Glutamatergic neuron (in vitro differentiated cells): ENCODE results near the gene TMPRSS3. TPM values are rescaled to one million over a fixed set of nuclear protein-coding genes. Genes with fewer than 3 reads are reported as not detected.

Experiments used
- DNase-seq: peaks from one replicate; pipeline ENCODE4 v3.0.0; 2022
- H3K27ac Mint-ChIP-seq: one replicate; pipeline ENCODE4 v1.8.0; 2020; ENCODE audit warnings: mild to moderate bottlenecking, mixed read lengths, inconsistent platforms; ENCODE audit not compliant: unreplicated experiment
- H3K27me3 Mint-ChIP-seq: one replicate; pipeline ENCODE4 v1.8.0; 2020; ENCODE audit warnings: mild to moderate bottlenecking, moderate library complexity, mixed read lengths, inconsistent platforms; ENCODE audit not compliant: unreplicated experiment
- H3K36me3 Mint-ChIP-seq: one replicate; pipeline ENCODE4 v1.8.0; 2020; ENCODE audit warnings: mild to moderate bottlenecking, mixed read lengths, inconsistent platforms; ENCODE audit not compliant: unreplicated experiment
- H3K4me1 Mint-ChIP-seq: one replicate; pipeline ENCODE4 v1.8.0; 2020; ENCODE audit warnings: mild to moderate bottlenecking, low read depth, mixed read lengths, inconsistent platforms; ENCODE audit not compliant: unreplicated experiment
- H3K4me3 Mint-ChIP-seq: one replicate; pipeline ENCODE4 v1.8.0; 2020; ENCODE audit warnings: mild to moderate bottlenecking, mixed read lengths, inconsistent platforms; ENCODE audit not compliant: unreplicated experiment
- H3K9me3 Mint-ChIP-seq: one replicate; pipeline ENCODE4 v1.8.0; 2020; ENCODE audit warnings: mild to moderate bottlenecking, moderate library complexity, mixed read lengths, inconsistent platforms; ENCODE audit not compliant: unreplicated experiment
- CTCF ChIP-seq: fragments of 200-600 bp; sonication (generic); IDR thresholded peaks from one replicate; pipeline ENCODE4 v1.5.0; 2021; ENCODE audit not compliant: partially characterized antibody, unreplicated experiment
- total RNA-seq: library from RNA; stranded (reverse); fragmentation: NEBNext Ultra II Directional; extraction: Animal tissue kit (Norgen Biotek cat#: 25700); gene quantifications from one replicate; pipeline ENCODE4 v1.2.1, GENCODE V29; 2021; ENCODE audit not compliant: unreplicated experiment

Gene TMPRSS3
- total RNA-seq, 1 donor from 2014 or later: 0.71 TPM

DNA sequence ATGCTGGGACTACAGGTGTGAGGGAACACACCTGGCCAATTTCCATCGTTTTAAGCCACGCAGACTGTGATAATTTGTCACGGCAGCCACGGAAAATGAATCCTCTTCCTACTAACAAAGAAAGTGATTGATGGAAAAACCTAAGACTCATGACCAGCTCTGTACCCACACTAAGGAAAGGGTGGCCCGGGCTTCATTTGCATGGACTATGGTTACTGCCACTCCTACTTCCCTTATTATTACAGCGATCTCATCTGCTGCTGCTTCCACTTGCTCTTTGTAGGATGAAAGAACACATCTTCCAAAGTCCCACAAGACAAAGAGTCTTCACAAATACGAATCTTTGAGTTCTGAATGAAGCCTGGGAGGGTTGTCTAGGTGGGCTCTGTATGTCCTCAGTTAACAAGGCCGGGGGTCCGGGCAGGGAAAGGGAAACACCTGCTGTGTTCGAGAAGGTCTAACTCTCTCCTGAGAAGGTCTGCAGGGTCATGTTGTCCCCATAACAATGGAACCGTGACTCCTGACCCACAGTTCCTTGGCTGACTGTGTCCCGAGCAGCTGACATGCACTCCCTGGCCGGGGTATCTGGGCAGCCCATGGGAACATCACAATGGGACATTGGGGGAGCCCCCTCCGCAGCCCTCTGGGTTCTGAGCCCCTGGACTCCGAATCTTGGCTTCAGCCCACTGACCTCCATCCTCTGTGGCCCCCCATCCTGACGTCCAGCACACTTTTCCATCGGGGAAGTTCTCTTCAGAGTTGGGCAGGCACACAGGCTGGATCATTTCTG is 16.2 kb downstream of the TMPRSS3 start:
- Mint-ChIP-seq H3K4me1 (no peaks in the 10 kb centered on the region), H3K36me3 (peaks cover 7% of the 10 kb centered on the region), H3K27me3 (peaks cover 4% of the 10 kb centered on the region), H3K9me3 (peaks cover 3% of the 10 kb centered on the region), H3K27ac (no peak overlapping the region), H3K4me3 (no peak overlapping the region)
- no peak for TF ChIP-seq CTCF
- DNase-seq: peak; percentile 4

- Mint-ChIP-seq H3K36me3 (peaks cover 7% of the 10 kb centered on the region), H3K27ac (no peak overlapping the region), H3K27me3 (peaks cover 3% of the 10 kb centered on the region), H3K9me3 (peaks cover 1% of the 10 kb centered on the region), H3K4me3 (no peak overlapping the region), H3K4me1 (no peaks in the 10 kb centered on the region)
- TF ChIP-seq CTCF: no peak
- no peak for DNase-seq
Observed at GRCh38 chr21:42378418-42378817, 17.4 kb downstream of the TMPRSS3 start.

DNA sequence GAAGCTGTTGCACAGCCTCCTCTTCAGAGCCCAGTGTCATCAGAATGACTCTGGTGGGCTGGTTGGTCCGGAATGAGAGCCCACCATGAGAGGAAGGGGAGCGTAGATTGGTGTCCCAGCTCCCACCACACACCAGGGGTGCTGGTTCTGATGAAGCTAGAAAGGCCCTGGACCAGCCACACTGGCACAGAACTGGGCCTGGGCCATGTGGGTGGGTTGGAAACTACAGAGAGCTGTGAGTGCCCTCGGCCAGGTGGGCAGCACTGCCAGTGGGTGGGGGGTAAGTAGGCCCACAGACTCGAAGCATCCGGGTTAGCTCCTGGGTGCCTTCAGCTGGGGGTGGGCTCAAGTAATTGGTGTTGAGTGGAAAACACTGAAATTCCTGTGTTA is 17.9 kb downstream of the TMPRSS3 start:
- Mint-ChIP-seq H3K27ac (no peak overlapping the region), H3K9me3 (peaks cover 1% of the 10 kb centered on the region), H3K27me3 (peaks cover 5% of the 10 kb centered on the region), H3K4me3 (no peak overlapping the region), H3K4me1 (no peaks in the 10 kb centered on the region), H3K36me3 (peaks cover 7% of the 10 kb centered on the region)
- DNase-seq: no peak
- TF ChIP-seq CTCF: no peak

- no peak overlapping the region for H3K4me3 Mint-ChIP-seq
- H3K4me1 Mint-ChIP-seq: no peaks in the 10 kb centered on the region
- TF ChIP-seq CTCF: no peak
- H3K9me3 Mint-ChIP-seq: peaks cover 1% of the 10 kb centered on the region
- no peak for DNase-seq
- H3K27me3 Mint-ChIP-seq: peaks cover 6% of the 10 kb centered on the region
- no peak overlapping the region for H3K27ac Mint-ChIP-seq
- H3K36me3 Mint-ChIP-seq: peaks cover 3% of the 10 kb centered on the region
Observed at GRCh38 chr21:42377211-42377950, 18.5 kb downstream of the TMPRSS3 start.
